Kidney epithelial cell (primary cell): ENCODE results near the gene UNC13A. TPM values are rescaled to one million over a fixed set of nuclear protein-coding genes. Genes with fewer than 3 reads are reported as not detected.

Experiments used
- DNase-seq: peaks from one replicate; pipeline ENCODE4 v3.0.0-alpha.2; 2010; ENCODE audit warnings: low read depth
- H3K27me3 ChIP-seq: 2 replicates; pipeline ENCODE4 v1.6.0; 2011; ENCODE audit warnings: low read length; ENCODE audit not compliant: control insufficient read depth, insufficient read depth
- H3K36me3 ChIP-seq: 2 replicates; pipeline ENCODE4 v1.5.1; 2011; ENCODE audit warnings: low read length; ENCODE audit not compliant: control insufficient read depth, insufficient read depth
- H3K4me3 ChIP-seq: 2 replicates; pipeline ENCODE4 v1.5.1; 2011; ENCODE audit warnings: low read depth, mild to moderate bottlenecking, control low read depth, low read length
- CTCF ChIP-seq: IDR thresholded peaks from 2 replicates; pipeline ENCODE4 v1.5.1; 2011; ENCODE audit warnings: mild to moderate bottlenecking, moderate library complexity, low read length, control low read depth, inconsistent platforms; ENCODE audit not compliant: insufficient read depth, poor library complexity, severe bottlenecking
- total RNA-seq: library from RNA; depleted of rRNA; stranded (reverse); fragments of >200 nt; gene quantifications from 2 replicates; pipeline ENCODE4 v1.2.3, GENCODE V29; 2015

The UNC13A gene
- total RNA-seq, 1 donor from 2014 or later = 2.0 TPM

GRCh38 chr19:17627921-17628320, 60.2 kb downstream of the UNC13A start:
- Histone ChIP-seq H3K4me3 (no peak overlapping the region), H3K36me3 (no peaks in the 10 kb centered on the region), H3K27me3 (no peaks in the 10 kb centered on the region)
- no peak for TF ChIP-seq CTCF
- DNase-seq = no peak

GRCh38 chr19:17627161-17627560, 61.0 kb downstream of the UNC13A start:
- TF ChIP-seq CTCF = no peak
- Histone ChIP-seq H3K27me3 (no peaks in the 10 kb centered on the region), H3K36me3 (no peaks in the 10 kb centered on the region), H3K4me3 (no peak overlapping the region)
- no peak for DNase-seq

- TF ChIP-seq CTCF = no peak
- H3K27me3 ChIP-seq = no peaks in the 10 kb centered on the region
- DNase-seq = no peak
- H3K36me3 ChIP-seq = no peaks in the 10 kb centered on the region
- no peak overlapping the region for H3K4me3 ChIP-seq
Observed at GRCh38 chr19:17626456-17627015, 61.6 kb downstream of the UNC13A start.

GRCh38 chr19:17625980-17626379, 62.2 kb downstream of the UNC13A start:
- Histone ChIP-seq H3K27me3 (no peaks in the 10 kb centered on the region), H3K36me3 (no peaks in the 10 kb centered on the region), H3K4me3 (no peak overlapping the region)
- no peak for TF ChIP-seq CTCF
- no peak for DNase-seq

- Histone ChIP-seq H3K36me3 (no peaks in the 10 kb centered on the region), H3K4me3 (no peak overlapping the region), H3K27me3 (no peaks in the 10 kb centered on the region)
- DNase-seq = no peak
- TF ChIP-seq CTCF = no peak
Observed at GRCh38 chr19:17625043-17625442, 63.1 kb downstream of the UNC13A start.

GRCh38 chr19:17624314-17624991, 63.7 kb downstream of the UNC13A start:
- Histone ChIP-seq H3K36me3 (no peaks in the 10 kb centered on the region), H3K4me3 (no peak overlapping the region), H3K27me3 (no peaks in the 10 kb centered on the region)
- no peak for TF ChIP-seq CTCF
- DNase-seq = no peak
